PC-3 (cell line): Measurements from ENCODE around the gene DAPK1.

Experiments used
- EZH2phosphoT487 ChIP-seq: fragments of 300-600 bp; sonication (generic); IDR thresholded peaks from 2 replicates; pipeline ENCODE4 v1.6.1; 2018; ENCODE audit warnings: mild to moderate bottlenecking, antibody characterized with exemption, low read length, borderline replicate concordance
- TF ChIP-seq, protein P1 (sequence below): fragments of 300-600 bp; sonication (generic); conservative IDR thresholded peaks from 2 replicates; pipeline ENCODE4 v1.5.1; 2017; ENCODE audit warnings: antibody characterized with exemption, low read depth, mild to moderate bottlenecking, low read length

DNA sequence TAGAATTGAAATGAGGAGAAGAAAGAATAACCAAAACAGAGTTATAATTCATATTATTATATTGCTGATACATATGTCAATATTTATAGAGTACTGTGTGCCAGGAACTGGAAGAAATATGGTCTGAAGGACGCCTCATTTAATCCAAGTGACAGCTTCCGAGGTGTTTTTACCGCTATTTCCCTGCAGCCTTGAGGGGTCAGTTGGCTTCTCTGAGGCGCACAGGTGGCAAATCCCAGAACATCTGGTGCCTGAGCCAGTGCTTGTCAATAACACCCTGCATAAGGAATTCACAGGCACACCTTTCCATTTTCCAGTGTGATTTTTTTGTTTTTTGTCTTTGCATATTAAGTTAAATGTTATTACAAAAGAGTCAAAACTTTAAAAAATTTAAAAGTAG, 185.0 kb downstream of the DAPK1 start:
- TF ChIP-seq, protein P1, sequence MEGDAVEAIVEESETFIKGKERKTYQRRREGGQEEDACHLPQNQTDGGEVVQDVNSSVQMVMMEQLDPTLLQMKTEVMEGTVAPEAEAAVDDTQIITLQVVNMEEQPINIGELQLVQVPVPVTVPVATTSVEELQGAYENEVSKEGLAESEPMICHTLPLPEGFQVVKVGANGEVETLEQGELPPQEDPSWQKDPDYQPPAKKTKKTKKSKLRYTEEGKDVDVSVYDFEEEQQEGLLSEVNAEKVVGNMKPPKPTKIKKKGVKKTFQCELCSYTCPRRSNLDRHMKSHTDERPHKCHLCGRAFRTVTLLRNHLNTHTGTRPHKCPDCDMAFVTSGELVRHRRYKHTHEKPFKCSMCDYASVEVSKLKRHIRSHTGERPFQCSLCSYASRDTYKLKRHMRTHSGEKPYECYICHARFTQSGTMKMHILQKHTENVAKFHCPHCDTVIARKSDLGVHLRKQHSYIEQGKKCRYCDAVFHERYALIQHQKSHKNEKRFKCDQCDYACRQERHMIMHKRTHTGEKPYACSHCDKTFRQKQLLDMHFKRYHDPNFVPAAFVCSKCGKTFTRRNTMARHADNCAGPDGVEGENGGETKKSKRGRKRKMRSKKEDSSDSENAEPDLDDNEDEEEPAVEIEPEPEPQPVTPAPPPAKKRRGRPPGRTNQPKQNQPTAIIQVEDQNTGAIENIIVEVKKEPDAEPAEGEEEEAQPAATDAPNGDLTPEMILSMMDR, result no peak
- TF ChIP-seq EZH2phosphoT487, result no peak
